IMR-90 (cell line): ENCODE results near the gene SSNA1. TPM values are rescaled to one million over a fixed set of nuclear protein-coding genes. Genes with fewer than 3 reads are reported as not detected.

Source experiments
- ATAC-seq: fragments of 200-7000 bp; cut with Tn5 transposase; 2 replicates; pipeline ENCODE4 v1.9.1; 2020; ENCODE audit warnings: low read depth, mild to moderate bottlenecking, moderate library complexity
- BruUV-seq: library from RNA; stranded (reverse); fragments of 400-500 nt; replicated peaks from 2 replicates; lab custom pipeline; 2021; lab: Mats Ljungman, UMichigan
- CTCF ChIA-PET: fragments of 300-600 bp; formaldehyde crosslinking; extraction: SDS; loops from one replicate; lab custom pipeline; 2021; ENCODE audit warnings: antibody characterized with exemption; lab: Yijun Ruan, JAX
- POLR2A ChIA-PET: fragments of 300-600 bp; sonication (Branson Sonifier 250); formaldehyde crosslinking; loops from one replicate; lab custom pipeline; 2022; ENCODE audit warnings: antibody characterized with exemption; ENCODE audit not compliant: unreplicated experiment; lab: Charles Lee
- DNase-seq: peaks from one replicate; pipeline ENCODE4 v3.0.0; 2013
- H2AFZ ChIP-seq: replicated peaks from 2 replicates; pipeline ENCODE3; 2013; ENCODE audit warnings: low read length, mild to moderate bottlenecking; ENCODE audit not compliant: poor library complexity
- H2AK5ac ChIP-seq: 2 replicates; pipeline ENCODE4 v1.6.1; 2013; ENCODE audit warnings: low read depth, low read length, inconsistent platforms
- H2AK9ac ChIP-seq: replicated peaks from 2 replicates; pipeline ENCODE3; 2013; ENCODE audit warnings: mild to moderate bottlenecking, low read depth, low read length, moderate library complexity; ENCODE audit not compliant: poor library complexity
- H2BK120ac ChIP-seq: 2 replicates; pipeline ENCODE4 v1.6.1; 2013; ENCODE audit warnings: low read depth, low read length, inconsistent platforms
- H2BK15ac ChIP-seq: 3 replicates; pipeline ENCODE4 v1.6.1; 2013; ENCODE audit warnings: low read depth, low read length, inconsistent platforms
- H2BK20ac ChIP-seq: 2 replicates; pipeline ENCODE4 v1.6.1; 2013; ENCODE audit warnings: low read depth, mild to moderate bottlenecking, inconsistent platforms, low read length, moderate library complexity
- H2BK5ac ChIP-seq: 2 replicates; pipeline ENCODE4 v1.6.1; 2013; ENCODE audit warnings: mild to moderate bottlenecking, low read depth, low read length, inconsistent platforms; ENCODE audit not compliant: poor library complexity, severe bottlenecking
- H3K14ac ChIP-seq: replicated peaks from 2 replicates; pipeline ENCODE4 v1.6.1; 2013; ENCODE audit warnings: low read depth, low read length, inconsistent platforms
- H3K18ac ChIP-seq: 2 replicates; pipeline ENCODE4 v1.6.1; 2013; ENCODE audit warnings: low read depth, low read length, control low read depth
- H3K23ac ChIP-seq: 2 replicates; pipeline ENCODE4 v1.6.1; 2013; ENCODE audit warnings: low read depth, low read length, inconsistent platforms
- H3K27ac ChIP-seq: 2 replicates; pipeline ENCODE4 v1.5.1; 2013; ENCODE audit warnings: mild to moderate bottlenecking, control low read depth, low read length; ENCODE audit not compliant: insufficient read depth
- H3K27me3 ChIP-seq: 2 replicates; pipeline ENCODE4 v1.6.1; 2013; ENCODE audit warnings: low read length; ENCODE audit not compliant: control insufficient read depth, insufficient read depth
- H3K36me3 ChIP-seq: 2 replicates; pipeline ENCODE4 v1.6.1; 2013; ENCODE audit warnings: low read length, mixed read lengths; ENCODE audit not compliant: control insufficient read depth, insufficient read depth
- H3K4ac ChIP-seq: 2 replicates; pipeline ENCODE4 v1.6.1; 2013; ENCODE audit warnings: low read depth, low read length, inconsistent platforms
- H3K4me1 ChIP-seq: 2 replicates; pipeline ENCODE4 v1.6.1; 2013; ENCODE audit warnings: low read length, mixed read lengths; ENCODE audit not compliant: control insufficient read depth, insufficient read depth
- H3K4me2 ChIP-seq: 2 replicates; pipeline ENCODE4 v1.6.1; 2013; ENCODE audit warnings: low read depth, mild to moderate bottlenecking, control low read depth, low read length, moderate library complexity
- H3K4me3 ChIP-seq: 2 replicates; pipeline ENCODE4 v1.5.1; 2013; ENCODE audit warnings: low read depth, mild to moderate bottlenecking, control low read depth, low read length, moderate library complexity; ENCODE audit not compliant: insufficient read depth
- H3K56ac ChIP-seq: 2 replicates; pipeline ENCODE4 v1.6.1; 2013; ENCODE audit warnings: low read length, inconsistent platforms; ENCODE audit not compliant: insufficient read depth; ENCODE audit errors: extremely low read depth
- H3K79me1 ChIP-seq, 2 experiments: 2 replicates each; pipeline ENCODE4 v1.6.1; 2013; ENCODE audit warnings: low read length in 2 of 2, inconsistent platforms in 1 of 2, low read depth in 1 of 2
- H3K9ac ChIP-seq: 2 replicates; pipeline ENCODE4 v1.6.1; 2013; ENCODE audit warnings: low read depth, low read length, control low read depth
- H3K9me1 ChIP-seq: 2 replicates; pipeline ENCODE4 v1.6.1; 2013; ENCODE audit warnings: low read length, inconsistent platforms; ENCODE audit not compliant: insufficient read depth
- H3K9me3 ChIP-seq: 2 replicates; pipeline ENCODE4 v1.6.1; 2013; ENCODE audit warnings: low read length; ENCODE audit not compliant: control insufficient read depth, insufficient read depth
- H4K20me1 ChIP-seq: 2 replicates; pipeline ENCODE4 v1.6.1; 2013; ENCODE audit warnings: low read length, inconsistent platforms; ENCODE audit not compliant: insufficient read depth
- H4K5ac ChIP-seq: 2 replicates; pipeline ENCODE4 v1.6.1; 2013; ENCODE audit warnings: mild to moderate bottlenecking, low read depth, low read length, control low read depth
- H4K8ac ChIP-seq, 2 experiments: 2 replicates each; pipeline ENCODE4 v1.6.1; 2013; ENCODE audit warnings: low read depth in 2 of 2, low read length in 2 of 2, control low read depth in 1 of 2, inconsistent platforms in 1 of 2
- H4K91ac ChIP-seq: 2 replicates; pipeline ENCODE4 v1.6.1; 2013; ENCODE audit warnings: low read depth, low read length, inconsistent platforms; ENCODE audit not compliant: insufficient read depth
- BHLHE40 ChIP-seq: fragments of 150-350 bp; IDR thresholded peaks from 2 replicates; pipeline ENCODE4 v1.6.1; 2016; ENCODE audit warnings: mild to moderate bottlenecking, low read depth, low read length
- CEBPB ChIP-seq: IDR thresholded peaks from 2 replicates; pipeline ENCODE4 v1.6.1; 2012; ENCODE audit warnings: low read depth, low read length, improper control_type of control experiment
- CHD1 ChIP-seq: IDR thresholded peaks from 2 replicates; pipeline ENCODE4 v1.6.1; 2012; ENCODE audit warnings: low read depth, low read length, improper control_type of control experiment
- CTCF ChIP-seq: conservative IDR thresholded peaks from 2 replicates; pipeline ENCODE4 v1.5.1; 2012; ENCODE audit warnings: mild to moderate bottlenecking, low read depth, low read length, improper control_type of control experiment
- ELK1 ChIP-seq: fragments of 150-350 bp; IDR thresholded peaks from 2 replicates; pipeline ENCODE4 v1.6.1; 2016; ENCODE audit warnings: low read depth, mild to moderate bottlenecking, low read length, moderate library complexity, borderline replicate concordance
- FOS ChIP-seq: fragments of 150-350 bp; IDR thresholded peaks from 2 replicates; pipeline ENCODE4 v1.6.1; 2016; ENCODE audit warnings: low read depth, low read length
- MAFK ChIP-seq: IDR thresholded peaks from 2 replicates; pipeline ENCODE4 v1.6.1; 2012; ENCODE audit warnings: low read depth, low read length, improper control_type of control experiment
- MAZ ChIP-seq: IDR thresholded peaks from 2 replicates; pipeline ENCODE4 v1.6.1; 2012; ENCODE audit warnings: low read depth, mild to moderate bottlenecking, low read length, improper control_type of control experiment, moderate library complexity, borderline replicate concordance
- MXI1 ChIP-seq: IDR thresholded peaks from 2 replicates; pipeline ENCODE4 v1.6.1; 2012; ENCODE audit warnings: low read depth, mild to moderate bottlenecking, low read length, moderate library complexity, borderline replicate concordance
- NFE2L2 ChIP-seq: fragments of 150-350 bp; IDR thresholded peaks from 2 replicates; pipeline ENCODE4 v1.6.1; 2016; ENCODE audit warnings: low read depth, mild to moderate bottlenecking, low read length
- POLR2A ChIP-seq: IDR thresholded peaks from 2 replicates; pipeline ENCODE4 v1.6.1; 2012; ENCODE audit warnings: mild to moderate bottlenecking, low read depth, low read length
- RAD21 ChIP-seq: IDR thresholded peaks from 2 replicates; pipeline ENCODE4 v1.6.1; 2012; ENCODE audit warnings: low read length, improper control_type of control experiment
- RCOR1 ChIP-seq: IDR thresholded peaks from 2 replicates; pipeline ENCODE4 v1.6.1; 2012; ENCODE audit warnings: mild to moderate bottlenecking, low read length, improper control_type of control experiment; ENCODE audit not compliant: insufficient replicate concordance
- RFX5 ChIP-seq: IDR thresholded peaks from 2 replicates; pipeline ENCODE4 v1.8.0; 2012; ENCODE audit warnings: low read depth, mild to moderate bottlenecking, low read length, moderate library complexity
- SMC3 ChIP-seq: fragments of 150-350 bp; IDR thresholded peaks from 2 replicates; pipeline ENCODE4 v1.6.1; 2016; ENCODE audit warnings: low read depth, mild to moderate bottlenecking, antibody characterized with exemption, low read length, moderate library complexity
- USF2 ChIP-seq: fragments of 150-350 bp; IDR thresholded peaks from 2 replicates; pipeline ENCODE4 v1.6.1; 2017; ENCODE audit warnings: mild to moderate bottlenecking, antibody characterized with exemption, low read length, low read depth
- WGBS, 2 experiments: methylation state at CpG; one replicate each; pipeline versions ENCODE4 v1.1.5 to v1.1.7; 2013; ENCODE audit warnings: missing lambda C conversion rate in 2 of 2; ENCODE audit not compliant: insufficient read length in 1 of 2; ENCODE audit errors: extremely low coverage in 2 of 2; 5-methylcytosine and 5-hydroxymethylcytosine counted together
- dilution Hi-C: fragments of 300-500 bp; cut with HindIII; formaldehyde crosslinking; loops from one replicate; pipeline ENCODE4 v1.14.3; 2018; ENCODE audit warnings: low sequenced_read_pairs; ENCODE audit not compliant: unreplicated experiment
- in situ Hi-C: fragments of 300-500 bp; cut with MboI; formaldehyde crosslinking; loops from 3 replicates; pipeline ENCODE4 v1.14.3; 2019; ENCODE audit warnings: low sequenced_read_pairs, inconsistent platforms, mixed read lengths
- intact Hi-C: fragments of 100-400 bp; cut with micrococcal nuclease; formaldehyde crosslinking; loops from 2 replicates; pipeline ENCODE4 v1.10.0; 2022
- polyA plus RNA-seq, 3 experiments: library from polyadenylated mRNA; depleted of rRNA; stranded (reverse); fragments of >200 nt; gene quantifications; 2 replicates each; pipeline ENCODE4 v1.2.3, GENCODE V29; 2012; ENCODE audit warnings: low replicate concordance in 1 of 3
- total RNA-seq: library from RNA; depleted of rRNA; stranded (reverse); fragments of >200 nt; gene quantifications from 2 replicates; pipeline ENCODE4 v1.2.3, GENCODE V29; 2012

Gene SSNA1
- total and polyA plus RNA-seq, 2 of the 4 experiments (the other 2 are of a cell fraction), result 55.7 to 86.7 TPM

- H2AK5ac ChIP-seq, result no peak overlapping the region
- peaks cover 2 to 10% of the 10 kb centered on the region in 2 experiments; a peak in 2 of 4 replicates for H3K79me1 ChIP-seq
- 78% methylated on average over 20 of the region's 24 CpGs; no CpG with 5 or more reads in 1 of the 2 experiments for WGBS, 2 experiments
- H4K91ac ChIP-seq, result no peak overlapping the region
- no peak overlapping the region for H3K56ac ChIP-seq
- no TSS peak for BruUV-seq
- ChIA-PET POLR2A (no interaction called here), CTCF (no interaction called here)
- H3K4ac ChIP-seq, result no peak overlapping the region
- no peaks in the 10 kb centered on the region for H3K36me3 ChIP-seq
- H2BK120ac ChIP-seq, result no peak overlapping the region
- peaks cover 1% of the 10 kb centered on the region; the same call in 1 of the 2 replicates for H3K27me3 ChIP-seq
- H2AK9ac ChIP-seq, result no peak overlapping the region
- H3K23ac ChIP-seq, result no peak overlapping the region
- DNase-seq (no peak), ATAC-seq (no peak)
- H2BK5ac ChIP-seq, result no peak overlapping the region
- H3K4me3 ChIP-seq, result no peak overlapping the region
- H4K20me1 ChIP-seq, result peaks cover 3% of the 10 kb centered on the region; the same call in 1 of the 2 replicates
- no peak overlapping the region for H3K14ac ChIP-seq
- intact Hi-C loops, result no loop called here
- no peak overlapping the region for H3K27ac ChIP-seq
- dilution Hi-C loops, result no loop called here
- no peak overlapping the region for H4K8ac ChIP-seq
- no peak overlapping the region for H2BK15ac ChIP-seq
- TF ChIP-seq RFX5 (no peak), MAZ (no peak), CEBPB (no peak), ELK1 (no peak), BHLHE40 (no peak), RCOR1 (no peak), USF2 (no peak), POLR2A (no peak), CHD1 (no peak), RAD21 (no peak), CTCF (no peak), MXI1 (no peak), SMC3 (no peak), FOS (no peak), NFE2L2 (no peak), MAFK (no peak)
- no peak overlapping the region for H3K9ac ChIP-seq
- in situ Hi-C loops, result no loop called here
- H3K4me2 ChIP-seq, result no peak overlapping the region
- no peak overlapping the region for H3K18ac ChIP-seq
- H3K9me1 ChIP-seq, result no peaks in the 10 kb centered on the region
- no peak overlapping the region for H2AFZ ChIP-seq
- peaks cover 2% of the 10 kb centered on the region; the same call in 1 of the 2 replicates for H3K4me1 ChIP-seq
- no peak overlapping the region for H4K5ac ChIP-seq
- H3K9me3 ChIP-seq, result no peaks in the 10 kb centered on the region
- no peak overlapping the region for H2BK20ac ChIP-seq
These were observed 44.0 kb downstream of the SSNA1 start for GRCh38 chr9:137232510-137232909.
